H1 (cell line): ENCODE results near the gene IRAK3. TPM values are rescaled to one million over a fixed set of nuclear protein-coding genes. Genes with fewer than 3 reads are reported as not detected.

Experiments used
- POLR2A ChIP-seq, 2 experiments: IDR thresholded peaks; 1 replicate in 1 of 2; 2 replicates in 1 of 2; pipeline ENCODE4 v1.6.1; 2011; ENCODE audit warnings: low read depth in 2 of 2, low read length in 2 of 2, mild to moderate bottlenecking in 2 of 2; ENCODE audit errors: control extremely low read depth in 1 of 2
- RFX5 ChIP-seq: IDR thresholded peaks from 2 replicates; pipeline ENCODE4 v1.6.1; 2011; ENCODE audit warnings: low read depth, low read length, improper control_type of control experiment, borderline replicate concordance
- RXRA ChIP-seq: IDR thresholded peaks from 2 replicates; pipeline ENCODE4 v1.6.1; 2011; ENCODE audit warnings: low read depth, mild to moderate bottlenecking, low read length, moderate library complexity; ENCODE audit not compliant: insufficient read depth
- SIN3A ChIP-seq, 2 experiments: IDR thresholded peaks in 1 of 2; conservative IDR thresholded peaks in 1 of 2; 2 replicates each; pipeline ENCODE4 v1.6.1; 2011 to 2012; ENCODE audit warnings: low read length in 2 of 2, improper control_type of control experiment in 1 of 2, low read depth in 1 of 2, mild to moderate bottlenecking in 1 of 2
- SIRT6 ChIP-seq: IDR thresholded peaks from one replicate; pipeline ENCODE4 v1.7.1; 2012; ENCODE audit warnings: low read length, inconsistent platforms
- TEAD4 ChIP-seq: IDR thresholded peaks from 2 replicates; pipeline ENCODE4 v1.6.1; 2012; ENCODE audit warnings: low read depth, low read length, inconsistent platforms, mixed read lengths
- polyA plus RNA-seq, 7 experiments: library from polyadenylated mRNA; depleted of rRNA in 3 of 7; stranded (reverse) in 5 of 7; unstranded in 2 of 7; fragments of >200 nt in 5 of 7; fragments of 200-250 nt in 2 of 7; gene quantifications; 1 replicate in 5 of 7; 2 replicates in 1 of 7; 4 replicates in 1 of 7; pipeline versions ENCODE4 v1.2.1 to v1.2.3, GENCODE V29; 2011 to 2013; ENCODE audit warnings: missing spikeins in 2 of 7, mixed read lengths in 2 of 7
- total RNA-seq: library from RNA; stranded (reverse); fragmentation: NEBNext Ultra II Directional; extraction: Animal tissue kit (Norgen Biotek cat#: 25700); gene quantifications from 2 replicates; pipeline ENCODE4 v1.2.1, GENCODE V29; 2021
- TF ChIP-seq, protein P1 (sequence below): fragments of 300-600 bp; sonication (generic); IDR thresholded peaks from 2 replicates; pipeline ENCODE4 v1.7.1; 2012; ENCODE audit warnings: low read length, moderate library complexity, mild to moderate bottlenecking, inconsistent platforms; ENCODE audit not compliant: insufficient replicate concordance
- TF ChIP-seq, protein P2 (sequence below): IDR thresholded peaks from 2 replicates; pipeline ENCODE4 v1.6.1; 2011; ENCODE audit warnings: low read length, improper control_type of control experiment
- TF ChIP-seq, protein P3 (sequence below): IDR thresholded peaks from 2 replicates; pipeline ENCODE4 v1.6.1; 2011; ENCODE audit warnings: low read depth, mild to moderate bottlenecking, low read length; ENCODE audit not compliant: insufficient read depth
- TF ChIP-seq, protein P4 (sequence below): IDR thresholded peaks from 2 replicates; pipeline ENCODE4 v1.6.1; 2012; ENCODE audit warnings: inconsistent platforms

Gene IRAK3
- total and polyA plus RNA-seq, 2 of the 8 experiments (the other 6 are each of a cell fraction or from before 2014, with no cell fraction given), result 0.51 to 2.2 TPM

DNA sequence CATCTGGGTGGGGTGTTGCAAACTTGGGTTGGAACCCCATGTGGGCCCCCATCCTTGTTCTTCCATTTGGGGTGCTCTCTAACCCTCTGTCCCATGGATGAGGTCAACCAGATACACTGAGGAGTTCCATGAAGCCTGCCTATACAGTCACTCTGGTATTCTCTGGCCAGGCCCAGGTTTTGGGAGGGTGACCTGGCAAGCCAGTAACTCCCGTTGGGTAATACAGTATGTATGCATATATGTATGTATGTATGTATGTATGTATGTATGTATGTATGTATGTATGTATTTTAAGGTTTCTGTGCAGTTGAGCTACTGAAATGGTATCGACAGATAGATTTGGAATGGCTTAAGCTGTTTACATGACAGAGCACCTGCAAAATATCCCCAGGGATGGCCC lies 100.5 kb downstream of the IRAK3 start (continued):
- TF ChIP-seq, protein P1, sequence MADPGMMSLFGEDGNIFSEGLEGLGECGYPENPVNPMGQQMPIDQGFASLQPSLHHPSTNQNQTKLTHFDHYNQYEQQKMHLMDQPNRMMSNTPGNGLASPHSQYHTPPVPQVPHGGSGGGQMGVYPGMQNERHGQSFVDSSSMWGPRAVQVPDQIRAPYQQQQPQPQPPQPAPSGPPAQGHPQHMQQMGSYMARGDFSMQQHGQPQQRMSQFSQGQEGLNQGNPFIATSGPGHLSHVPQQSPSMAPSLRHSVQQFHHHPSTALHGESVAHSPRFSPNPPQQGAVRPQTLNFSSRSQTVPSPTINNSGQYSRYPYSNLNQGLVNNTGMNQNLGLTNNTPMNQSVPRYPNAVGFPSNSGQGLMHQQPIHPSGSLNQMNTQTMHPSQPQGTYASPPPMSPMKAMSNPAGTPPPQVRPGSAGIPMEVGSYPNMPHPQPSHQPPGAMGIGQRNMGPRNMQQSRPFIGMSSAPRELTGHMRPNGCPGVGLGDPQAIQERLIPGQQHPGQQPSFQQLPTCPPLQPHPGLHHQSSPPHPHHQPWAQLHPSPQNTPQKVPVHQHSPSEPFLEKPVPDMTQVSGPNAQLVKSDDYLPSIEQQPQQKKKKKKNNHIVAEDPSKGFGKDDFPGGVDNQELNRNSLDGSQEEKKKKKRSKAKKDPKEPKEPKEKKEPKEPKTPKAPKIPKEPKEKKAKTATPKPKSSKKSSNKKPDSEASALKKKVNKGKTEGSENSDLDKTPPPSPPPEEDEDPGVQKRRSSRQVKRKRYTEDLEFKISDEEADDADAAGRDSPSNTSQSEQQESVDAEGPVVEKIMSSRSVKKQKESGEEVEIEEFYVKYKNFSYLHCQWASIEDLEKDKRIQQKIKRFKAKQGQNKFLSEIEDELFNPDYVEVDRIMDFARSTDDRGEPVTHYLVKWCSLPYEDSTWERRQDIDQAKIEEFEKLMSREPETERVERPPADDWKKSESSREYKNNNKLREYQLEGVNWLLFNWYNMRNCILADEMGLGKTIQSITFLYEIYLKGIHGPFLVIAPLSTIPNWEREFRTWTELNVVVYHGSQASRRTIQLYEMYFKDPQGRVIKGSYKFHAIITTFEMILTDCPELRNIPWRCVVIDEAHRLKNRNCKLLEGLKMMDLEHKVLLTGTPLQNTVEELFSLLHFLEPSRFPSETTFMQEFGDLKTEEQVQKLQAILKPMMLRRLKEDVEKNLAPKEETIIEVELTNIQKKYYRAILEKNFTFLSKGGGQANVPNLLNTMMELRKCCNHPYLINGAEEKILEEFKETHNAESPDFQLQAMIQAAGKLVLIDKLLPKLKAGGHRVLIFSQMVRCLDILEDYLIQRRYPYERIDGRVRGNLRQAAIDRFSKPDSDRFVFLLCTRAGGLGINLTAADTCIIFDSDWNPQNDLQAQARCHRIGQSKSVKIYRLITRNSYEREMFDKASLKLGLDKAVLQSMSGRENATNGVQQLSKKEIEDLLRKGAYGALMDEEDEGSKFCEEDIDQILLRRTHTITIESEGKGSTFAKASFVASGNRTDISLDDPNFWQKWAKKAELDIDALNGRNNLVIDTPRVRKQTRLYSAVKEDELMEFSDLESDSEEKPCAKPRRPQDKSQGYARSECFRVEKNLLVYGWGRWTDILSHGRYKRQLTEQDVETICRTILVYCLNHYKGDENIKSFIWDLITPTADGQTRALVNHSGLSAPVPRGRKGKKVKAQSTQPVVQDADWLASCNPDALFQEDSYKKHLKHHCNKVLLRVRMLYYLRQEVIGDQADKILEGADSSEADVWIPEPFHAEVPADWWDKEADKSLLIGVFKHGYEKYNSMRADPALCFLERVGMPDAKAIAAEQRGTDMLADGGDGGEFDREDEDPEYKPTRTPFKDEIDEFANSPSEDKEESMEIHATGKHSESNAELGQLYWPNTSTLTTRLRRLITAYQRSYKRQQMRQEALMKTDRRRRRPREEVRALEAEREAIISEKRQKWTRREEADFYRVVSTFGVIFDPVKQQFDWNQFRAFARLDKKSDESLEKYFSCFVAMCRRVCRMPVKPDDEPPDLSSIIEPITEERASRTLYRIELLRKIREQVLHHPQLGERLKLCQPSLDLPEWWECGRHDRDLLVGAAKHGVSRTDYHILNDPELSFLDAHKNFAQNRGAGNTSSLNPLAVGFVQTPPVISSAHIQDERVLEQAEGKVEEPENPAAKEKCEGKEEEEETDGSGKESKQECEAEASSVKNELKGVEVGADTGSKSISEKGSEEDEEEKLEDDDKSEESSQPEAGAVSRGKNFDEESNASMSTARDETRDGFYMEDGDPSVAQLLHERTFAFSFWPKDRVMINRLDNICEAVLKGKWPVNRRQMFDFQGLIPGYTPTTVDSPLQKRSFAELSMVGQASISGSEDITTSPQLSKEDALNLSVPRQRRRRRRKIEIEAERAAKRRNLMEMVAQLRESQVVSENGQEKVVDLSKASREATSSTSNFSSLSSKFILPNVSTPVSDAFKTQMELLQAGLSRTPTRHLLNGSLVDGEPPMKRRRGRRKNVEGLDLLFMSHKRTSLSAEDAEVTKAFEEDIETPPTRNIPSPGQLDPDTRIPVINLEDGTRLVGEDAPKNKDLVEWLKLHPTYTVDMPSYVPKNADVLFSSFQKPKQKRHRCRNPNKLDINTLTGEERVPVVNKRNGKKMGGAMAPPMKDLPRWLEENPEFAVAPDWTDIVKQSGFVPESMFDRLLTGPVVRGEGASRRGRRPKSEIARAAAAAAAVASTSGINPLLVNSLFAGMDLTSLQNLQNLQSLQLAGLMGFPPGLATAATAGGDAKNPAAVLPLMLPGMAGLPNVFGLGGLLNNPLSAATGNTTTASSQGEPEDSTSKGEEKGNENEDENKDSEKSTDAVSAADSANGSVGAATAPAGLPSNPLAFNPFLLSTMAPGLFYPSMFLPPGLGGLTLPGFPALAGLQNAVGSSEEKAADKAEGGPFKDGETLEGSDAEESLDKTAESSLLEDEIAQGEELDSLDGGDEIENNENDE, result no peak
- TF ChIP-seq, protein P2, sequence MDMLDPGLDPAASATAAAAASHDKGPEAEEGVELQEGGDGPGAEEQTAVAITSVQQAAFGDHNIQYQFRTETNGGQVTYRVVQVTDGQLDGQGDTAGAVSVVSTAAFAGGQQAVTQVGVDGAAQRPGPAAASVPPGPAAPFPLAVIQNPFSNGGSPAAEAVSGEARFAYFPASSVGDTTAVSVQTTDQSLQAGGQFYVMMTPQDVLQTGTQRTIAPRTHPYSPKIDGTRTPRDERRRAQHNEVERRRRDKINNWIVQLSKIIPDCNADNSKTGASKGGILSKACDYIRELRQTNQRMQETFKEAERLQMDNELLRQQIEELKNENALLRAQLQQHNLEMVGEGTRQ, result no peak
- no peak for TF ChIP-seq SIN3A (conservative IDR thresholded peaks at IDR 0.05 in 1 of 2, IDR thresholded peaks at IDR 0.05 in 1 of 2; ENCODE audit: low read depth in 1 of 2, low read length in 2 of 2)
- no peak for TF ChIP-seq RFX5
- TF ChIP-seq TEAD4, result no peak
- TF ChIP-seq, protein P3, sequence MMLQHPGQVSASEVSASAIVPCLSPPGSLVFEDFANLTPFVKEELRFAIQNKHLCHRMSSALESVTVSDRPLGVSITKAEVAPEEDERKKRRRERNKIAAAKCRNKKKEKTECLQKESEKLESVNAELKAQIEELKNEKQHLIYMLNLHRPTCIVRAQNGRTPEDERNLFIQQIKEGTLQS, result no peak
- TF ChIP-seq SIRT6, result no peak
- TF ChIP-seq, protein P4, sequence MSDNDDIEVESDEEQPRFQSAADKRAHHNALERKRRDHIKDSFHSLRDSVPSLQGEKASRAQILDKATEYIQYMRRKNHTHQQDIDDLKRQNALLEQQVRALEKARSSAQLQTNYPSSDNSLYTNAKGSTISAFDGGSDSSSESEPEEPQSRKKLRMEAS, result no peak
- TF ChIP-seq RXRA, result no peak
- no peak for TF ChIP-seq POLR2A (IDR thresholded peaks at IDR 0.05; ENCODE audit: control extremely low read depth in 1 of 2, low read depth in 2 of 2, low read length in 2 of 2)
